8988T (cell line): ENCODE measurements around the gene TRAPPC1.
A peak's percentile ranks its signal among the peaks of the same experiment; 100 is the strongest.

Source experiments
- DNase-seq: peaks from one replicate; pipeline ENCODE4 v3.0.0; 2011

TRAPPC1 gene

DNA sequence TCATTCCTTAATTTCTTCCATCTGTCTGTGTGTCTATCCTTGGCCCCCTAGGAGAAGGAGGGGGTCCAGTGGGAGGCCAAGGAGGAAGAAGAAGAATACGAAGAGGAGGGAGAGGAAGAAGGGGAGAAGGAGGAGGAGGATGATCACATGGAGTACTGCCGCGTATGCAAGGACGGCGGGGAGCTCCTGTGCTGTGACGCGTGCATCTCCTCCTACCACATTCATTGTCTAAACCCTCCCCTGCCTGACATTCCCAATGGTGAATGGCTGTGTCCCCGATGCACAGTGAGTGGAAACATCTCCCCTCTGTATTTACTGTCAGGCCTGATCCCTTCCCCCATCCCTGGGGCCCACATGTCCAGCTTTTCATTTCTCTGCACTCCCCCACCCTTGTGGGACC is 36.9 kb downstream of the TRAPPC1 start:
- no peak for DNase-seq

DNA sequence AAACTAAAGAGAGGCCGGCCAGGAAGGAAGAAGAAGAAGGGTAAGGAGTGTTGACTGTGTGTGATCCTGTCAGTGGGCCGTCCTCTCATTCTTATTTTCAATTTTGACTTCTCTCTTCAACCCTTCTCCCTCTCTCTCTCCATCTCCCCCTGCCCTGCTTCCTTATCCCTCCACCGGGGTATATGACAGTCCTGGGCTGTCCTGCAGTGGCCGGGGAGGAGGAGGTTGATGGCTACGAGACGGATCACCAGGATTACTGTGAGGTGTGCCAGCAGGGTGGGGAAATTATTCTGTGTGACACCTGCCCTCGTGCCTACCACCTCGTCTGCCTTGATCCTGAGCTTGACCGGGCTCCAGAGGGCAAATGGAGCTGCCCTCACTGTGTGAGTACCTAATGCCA is 37.5 kb downstream of the TRAPPC1 start:
- DNase-seq = no peak

DNA sequence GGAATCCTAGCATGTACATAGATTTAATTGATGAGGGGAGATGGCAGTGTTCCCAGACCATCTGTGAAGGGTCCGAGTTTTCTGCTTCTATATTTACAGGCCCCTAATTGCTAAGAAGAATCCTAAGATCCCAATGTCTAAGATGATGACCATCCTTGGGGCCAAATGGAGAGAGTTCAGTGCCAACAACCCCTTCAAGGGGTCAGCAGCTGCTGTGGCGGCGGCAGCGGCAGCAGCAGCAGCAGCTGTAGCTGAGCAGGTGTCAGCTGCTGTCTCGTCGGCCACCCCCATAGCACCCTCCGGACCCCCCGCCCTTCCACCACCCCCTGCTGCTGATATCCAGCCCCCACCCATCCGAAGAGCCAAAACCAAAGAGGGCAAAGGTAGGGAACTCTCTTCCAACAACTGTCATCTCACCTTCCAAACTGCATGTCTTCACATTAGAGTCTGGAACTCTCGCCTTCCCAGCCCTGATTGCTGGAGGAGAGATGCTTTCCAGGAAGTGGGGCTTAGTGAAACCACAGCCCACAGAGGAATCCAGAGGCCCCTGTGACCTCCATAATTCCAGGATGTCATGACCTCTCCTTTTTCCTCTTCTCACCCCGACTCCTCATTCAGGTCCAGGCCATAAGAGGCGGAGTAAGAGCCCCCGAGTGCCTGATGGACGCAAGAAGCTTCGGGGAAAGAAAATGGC is 38.4 kb downstream of the TRAPPC1 start:
- no peak for DNase-seq

DNA sequence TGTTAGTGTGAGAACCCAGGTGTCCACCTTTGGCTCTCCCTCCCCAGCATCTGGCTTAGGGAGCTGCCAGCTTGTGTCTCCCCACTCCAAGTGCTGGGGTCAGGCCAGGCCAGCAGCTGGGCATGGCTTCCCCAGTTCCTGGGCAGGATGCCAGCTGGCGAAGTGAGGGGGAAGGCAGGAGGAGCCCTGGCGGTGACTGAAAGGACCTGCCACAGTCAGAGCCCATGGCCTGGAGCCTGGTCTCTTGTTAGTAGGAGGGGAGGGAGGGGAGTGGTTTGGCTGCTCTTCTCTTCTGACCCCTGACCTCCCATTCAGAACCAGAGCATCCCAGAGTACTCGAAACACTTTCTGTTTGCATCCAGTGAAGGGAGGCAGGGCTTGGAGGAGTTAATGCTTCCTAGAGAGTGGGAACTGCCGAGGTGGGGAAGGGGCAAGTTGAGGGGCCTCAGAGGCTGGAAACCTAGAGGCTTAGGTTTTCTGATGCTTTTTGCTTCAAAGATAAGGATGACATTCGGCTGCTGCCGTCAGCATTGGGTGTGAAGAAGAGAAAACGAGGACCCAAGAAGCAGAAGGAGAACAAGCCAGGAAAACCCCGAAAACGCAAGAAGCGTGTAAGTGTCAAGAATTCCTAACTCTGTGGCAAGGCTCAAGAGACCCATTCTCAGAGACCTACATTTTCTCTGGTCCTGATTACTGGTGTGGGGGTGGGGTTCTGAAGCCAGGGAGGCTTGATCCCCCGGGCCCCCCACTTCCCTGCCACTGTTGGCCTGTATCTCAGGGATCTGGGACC is 42.4 kb downstream of the TRAPPC1 start:
- DNase-seq = peak; percentile 72

DNA sequence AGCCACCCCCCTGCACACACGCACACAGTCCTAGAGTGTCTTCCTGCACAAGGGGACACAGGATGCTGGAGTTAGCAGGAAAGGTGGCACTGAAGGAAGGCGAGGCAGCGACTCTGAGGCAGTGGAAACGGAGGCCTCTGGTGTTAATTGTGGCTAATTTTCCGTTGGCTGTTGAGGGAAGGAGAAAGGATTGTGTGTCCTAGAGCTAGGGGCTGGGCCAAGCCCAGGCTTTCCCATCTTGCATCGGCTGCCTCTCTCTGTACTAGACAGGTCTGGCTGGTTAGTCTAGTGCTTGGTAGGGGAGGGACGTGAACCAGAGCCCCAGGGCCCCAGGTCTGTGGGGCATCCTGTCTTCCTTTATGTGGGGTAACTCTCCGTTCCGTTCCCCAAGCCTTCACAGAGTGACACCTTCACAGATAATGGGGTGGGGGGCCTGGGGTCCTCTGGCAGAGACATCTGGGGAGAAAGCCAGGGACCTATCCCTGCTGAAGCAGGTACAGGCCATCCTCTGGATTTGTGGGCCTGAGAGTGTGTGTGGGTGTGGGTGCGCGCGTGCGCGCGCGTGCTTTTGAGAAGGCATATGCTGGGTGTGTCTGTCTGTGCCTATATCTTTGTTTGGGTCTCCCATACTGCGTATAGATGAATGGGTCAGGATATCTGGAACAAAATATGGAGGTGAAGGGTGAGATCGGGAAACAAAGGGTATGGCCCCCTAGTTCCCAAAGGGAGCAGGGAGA is 43.4 kb downstream of the TRAPPC1 start, which contains the start of gene CHD3:
TSS of gene CHD3 (plus strand) at position 606 of the 737 bp plus-strand sequence. CDS start 212 bp downstream, outside the sequence.
- no peak for DNase-seq

DNA sequence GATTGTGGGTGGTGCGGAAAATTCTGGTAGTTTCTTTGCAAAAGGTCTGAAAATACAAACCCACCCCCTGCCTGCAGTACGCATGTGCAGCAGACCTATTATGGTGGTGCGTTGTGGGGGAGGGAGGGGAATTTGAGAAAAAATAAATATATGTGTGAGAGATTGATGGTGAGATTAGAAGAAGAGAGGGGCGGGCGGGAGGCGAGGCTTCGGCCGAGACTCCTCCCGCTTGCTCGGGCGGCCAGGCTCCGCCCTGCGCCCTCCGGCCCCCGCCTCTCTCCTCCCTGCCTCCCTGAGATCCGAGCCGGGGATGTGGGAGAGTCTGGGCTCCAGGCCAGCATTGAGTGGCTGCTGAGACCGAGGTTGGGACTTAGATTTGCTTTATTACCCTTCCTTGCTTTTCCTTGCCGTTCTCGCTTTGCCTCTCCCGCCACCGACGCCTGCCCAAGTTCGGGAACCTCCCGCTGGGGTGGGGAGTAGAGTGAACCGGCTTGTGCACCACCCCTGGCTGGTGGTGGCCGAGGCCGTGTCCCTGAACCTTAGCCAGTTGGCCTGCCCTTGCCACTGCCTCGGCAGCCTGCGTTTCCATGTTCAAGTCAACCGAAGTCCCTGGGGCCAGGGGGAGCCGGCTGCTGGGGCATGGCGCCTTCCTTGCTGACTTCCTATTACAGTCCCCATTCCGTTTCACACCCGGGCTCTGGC is 44.1 kb downstream of the TRAPPC1 start:
- DNase-seq = peak; percentile 69

DNA sequence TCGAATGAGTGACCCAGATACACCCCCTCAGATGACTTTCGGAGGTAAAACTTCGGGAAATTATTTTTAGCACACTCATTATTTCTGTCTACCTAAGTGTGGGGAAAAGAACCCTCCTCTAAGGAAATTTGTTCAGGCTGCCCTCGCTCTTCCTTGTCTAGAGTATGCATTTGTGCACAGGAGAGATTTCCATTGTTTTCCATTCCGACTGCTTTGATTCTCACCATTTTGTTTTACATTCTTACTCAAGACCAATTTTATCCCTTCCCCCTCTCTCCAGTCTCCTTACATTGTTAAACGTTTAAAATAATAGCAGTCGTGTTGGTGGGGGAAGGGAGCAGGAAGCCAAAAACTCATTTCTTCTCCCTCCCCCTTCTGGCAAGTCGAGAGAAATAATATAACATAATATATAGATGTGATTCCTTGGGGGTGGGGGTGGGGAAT is 44.7 kb downstream of the TRAPPC1 start:
- no peak for DNase-seq

DNA sequence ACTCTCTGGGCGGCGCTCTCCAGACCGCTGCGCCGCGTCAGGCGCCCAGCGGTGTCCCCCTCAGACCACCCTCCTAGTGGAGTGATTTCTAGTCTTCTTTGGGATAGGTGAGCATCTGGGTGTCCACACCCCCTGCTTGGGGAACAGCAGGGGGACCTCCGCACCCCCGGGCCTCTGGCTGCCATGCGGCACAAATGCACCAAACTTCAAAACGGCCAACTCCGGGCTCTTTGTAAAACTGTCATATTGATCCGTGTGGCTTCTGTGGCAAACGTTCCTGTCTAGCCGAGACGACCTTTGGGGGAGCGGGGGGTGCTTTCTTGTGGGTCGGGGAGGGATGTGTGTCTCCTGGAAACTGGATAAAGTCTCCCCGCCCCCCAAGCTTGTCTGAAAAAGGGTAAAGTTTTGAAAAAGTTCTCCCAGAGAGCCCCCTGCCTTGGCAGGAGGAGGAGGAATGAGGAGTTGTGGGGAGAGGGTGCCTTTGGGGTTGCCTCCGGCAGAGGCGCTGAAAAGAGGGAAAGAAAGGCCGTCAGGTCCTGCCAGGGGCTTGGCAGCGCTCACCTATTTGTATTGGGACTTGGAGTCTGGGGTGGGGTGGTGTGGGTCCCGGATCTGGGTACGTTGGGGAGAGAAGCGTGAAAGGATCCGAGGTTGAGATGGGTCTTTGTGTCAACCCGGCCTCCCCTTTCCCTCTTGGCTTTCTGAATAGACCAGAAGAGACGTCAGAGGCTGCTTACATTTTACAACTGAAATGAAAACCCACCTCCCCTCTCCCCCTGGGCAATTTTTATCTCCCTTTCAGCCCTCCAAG is 45.3 kb downstream of the TRAPPC1 start:
- no peak for DNase-seq

DNA sequence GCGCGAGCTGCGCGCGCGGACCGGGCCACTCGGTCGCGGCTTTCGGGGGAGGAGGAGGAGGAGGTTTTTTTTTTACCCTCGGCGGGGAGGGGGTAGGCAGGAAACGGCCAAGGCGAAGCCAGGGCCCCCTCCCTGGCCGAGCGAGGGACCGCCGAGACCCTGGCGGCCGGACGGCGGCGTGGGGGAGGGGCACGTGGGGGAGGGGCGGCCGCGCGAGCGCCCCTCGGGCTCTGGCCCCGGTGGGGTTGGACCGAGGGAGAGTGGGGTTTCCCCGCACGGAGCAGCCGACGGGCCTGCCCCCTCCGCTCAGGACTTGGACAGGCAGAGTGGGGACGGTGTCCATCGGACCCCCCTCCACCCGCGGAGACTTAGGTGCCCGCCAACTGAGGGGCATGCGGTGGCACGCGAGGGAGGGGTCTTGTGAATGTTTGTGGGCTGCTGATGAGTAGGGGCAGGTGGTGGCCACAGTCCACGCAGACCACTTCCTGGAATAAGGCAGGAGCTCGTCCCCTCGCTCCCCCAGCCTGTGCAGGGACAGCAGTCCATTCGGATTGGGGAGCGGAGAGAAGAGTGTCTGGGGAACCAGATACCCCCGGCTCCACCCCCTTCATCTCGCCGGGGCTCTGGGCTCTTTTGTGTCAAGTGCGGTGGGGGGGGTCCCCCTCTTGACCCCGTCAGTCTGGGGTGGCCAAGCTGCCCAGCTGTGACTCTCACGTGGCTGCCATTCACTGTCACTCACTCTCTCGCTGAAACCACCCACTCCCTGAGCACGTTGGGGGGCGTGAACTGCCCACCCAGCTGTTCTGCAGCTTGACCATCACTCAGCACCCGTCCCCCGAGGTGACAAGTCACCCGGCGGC is 46.1 kb downstream of the TRAPPC1 start:
- DNase-seq = peak; percentile 58

DNA sequence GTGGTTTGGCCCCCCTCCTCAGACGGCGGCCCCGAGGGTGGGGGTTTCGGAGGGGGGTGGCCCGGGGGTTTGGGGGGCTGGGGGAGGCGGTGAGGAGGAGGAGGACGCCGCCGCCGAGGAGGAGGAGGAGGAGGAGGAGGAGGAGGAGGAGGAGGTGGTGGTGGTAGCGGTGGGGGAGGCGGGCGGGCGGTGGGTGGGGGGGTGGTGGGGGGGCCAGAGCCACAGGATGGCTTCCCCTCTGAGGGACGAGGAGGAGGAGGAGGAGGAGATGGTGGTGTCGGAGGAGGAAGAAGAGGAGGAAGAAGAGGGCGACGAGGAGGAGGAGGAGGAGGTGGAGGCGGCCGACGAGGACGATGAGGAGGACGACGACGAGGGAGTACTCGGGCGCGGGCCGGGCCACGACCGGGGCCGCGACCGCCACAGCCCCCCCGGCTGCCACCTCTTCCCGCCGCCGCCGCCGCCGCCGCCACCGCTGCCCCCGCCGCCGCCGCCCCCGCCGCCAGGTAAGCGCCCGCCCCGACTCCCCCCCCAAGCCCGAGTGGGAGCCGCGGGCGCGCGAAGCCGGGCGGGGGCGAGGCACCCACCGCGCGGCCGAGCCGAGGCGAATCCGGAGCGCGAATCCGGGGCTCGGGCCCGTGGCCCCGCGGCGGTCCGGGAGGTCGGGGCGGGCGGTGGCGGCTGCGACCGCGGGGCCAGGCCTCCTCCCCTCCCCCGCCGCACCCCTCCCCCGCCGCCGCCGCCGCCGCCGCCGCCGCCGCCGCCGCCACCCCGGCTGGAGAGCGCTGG is 47.0 kb downstream of the TRAPPC1 start:
- no peak for DNase-seq

DNA sequence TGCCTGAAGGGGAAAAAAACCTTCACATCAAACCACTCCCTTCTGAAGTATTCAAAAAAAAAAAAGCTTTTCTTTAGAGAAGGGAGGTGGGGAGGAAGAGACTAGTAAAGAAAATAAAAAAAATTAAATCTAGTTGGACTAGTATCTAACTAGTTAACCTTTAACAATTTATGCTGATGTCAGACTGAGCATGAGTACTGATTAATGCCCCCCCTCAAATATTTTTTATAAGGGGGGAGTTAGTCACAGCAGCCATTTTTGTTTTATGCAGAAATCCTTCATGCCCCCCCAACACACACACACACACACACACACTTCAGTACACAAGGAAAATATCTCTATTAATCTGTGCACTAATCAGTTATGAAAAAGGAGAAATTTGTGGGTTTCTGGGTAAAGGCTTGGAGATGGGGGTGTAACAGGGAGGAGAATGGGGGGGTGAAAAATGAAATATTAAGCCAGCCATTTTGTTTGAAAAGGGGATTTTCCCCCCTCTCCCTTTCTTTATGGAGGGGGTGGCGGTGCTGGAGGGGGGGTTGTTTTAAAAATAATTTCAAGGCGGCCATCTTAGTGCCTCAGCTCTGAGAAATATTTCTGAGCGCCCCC is 47.9 kb downstream of the TRAPPC1 start:
- no peak for DNase-seq

DNA sequence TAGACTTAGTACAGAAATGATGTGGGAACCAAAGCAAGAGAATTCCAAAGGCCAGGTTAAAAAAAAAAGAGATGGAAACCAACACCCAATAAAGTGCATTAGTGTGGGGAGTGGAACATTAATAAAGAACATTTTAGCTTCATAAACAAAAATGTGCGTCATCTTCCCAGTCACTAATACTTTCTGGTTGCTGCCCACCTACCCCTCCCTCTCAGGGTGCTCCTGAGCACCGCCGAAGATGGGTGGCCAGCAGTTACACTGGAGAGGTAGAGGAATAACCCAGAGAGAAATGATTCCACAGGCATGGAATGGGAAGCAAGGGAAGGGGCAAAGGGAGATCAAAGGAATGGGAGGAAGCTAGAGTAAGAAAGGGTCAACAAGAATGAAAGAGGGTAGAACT is 49.1 kb downstream of the TRAPPC1 start:
- DNase-seq = no peak

DNA sequence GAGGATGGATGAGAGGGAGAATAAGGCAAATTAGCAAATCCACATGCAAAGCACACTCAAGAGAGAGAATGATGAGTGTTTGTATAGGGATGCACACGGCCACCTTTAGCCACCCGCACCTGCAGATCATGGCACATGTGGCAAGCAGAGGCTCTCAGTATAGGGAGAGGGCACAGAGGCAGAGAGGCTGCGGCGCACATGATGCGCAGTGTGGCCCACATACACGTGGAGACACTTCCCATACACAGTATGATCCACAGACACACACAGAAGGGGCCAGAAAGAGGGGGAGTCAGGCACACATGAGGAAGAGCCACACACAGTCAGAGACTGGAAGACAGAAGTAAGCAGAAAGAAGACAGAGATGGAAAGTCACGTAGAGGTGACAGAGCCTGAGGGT is 49.7 kb downstream of the TRAPPC1 start:
- DNase-seq = no peak

DNA sequence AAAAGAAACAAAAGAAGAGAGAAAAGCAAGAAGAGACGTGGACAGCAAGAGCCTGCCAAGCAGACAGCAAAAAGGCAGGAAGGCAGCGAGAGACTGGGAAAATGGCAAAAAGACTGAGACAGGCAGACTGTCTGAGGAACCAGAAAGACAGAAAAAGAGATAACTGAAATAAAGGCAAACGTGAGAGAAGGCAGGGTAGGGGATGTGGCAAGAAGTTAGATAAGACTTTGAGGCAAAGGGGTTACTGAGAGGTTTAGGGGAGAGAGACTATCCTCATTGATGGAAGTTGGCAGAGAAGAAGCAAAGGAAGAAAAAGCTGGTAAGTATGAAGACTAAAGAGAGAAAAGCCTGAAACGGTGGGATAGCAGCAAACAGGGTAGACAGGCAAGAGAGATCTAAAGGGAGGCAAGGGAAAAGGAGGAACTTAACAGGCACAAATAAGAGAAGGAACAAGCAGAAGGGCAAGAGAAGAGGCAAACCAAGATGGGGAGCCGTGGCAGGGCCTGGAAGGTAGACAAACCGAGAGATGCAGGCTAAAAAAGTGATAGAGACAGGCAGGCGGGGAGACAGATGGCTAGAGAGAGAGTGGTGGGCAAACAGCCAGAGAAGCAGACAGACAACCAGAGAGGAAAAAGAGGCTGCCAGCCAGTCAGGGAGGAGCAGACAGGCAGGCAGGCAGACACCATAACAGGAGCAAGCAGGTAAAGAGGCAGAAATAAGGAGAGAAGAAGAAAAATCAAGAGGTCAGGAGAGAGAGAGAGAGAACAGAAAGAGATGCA is 50.3 kb downstream of the TRAPPC1 start:
- no peak for DNase-seq
